ENCODE measurements around the gene APPL2.
"Not testable (repeated sequence)": the region's sequence is repeated elsewhere in the genome, so short reads cannot be mapped to it uniquely, and the experiment has no call there.

APPL2 gene

GRCh38 chr12:105194947-105195346 lies 41.0 kb downstream of the APPL2 start:
- no peak for DNase-seq (ENCODE audit: low spot score)

- peak; percentile 15 for DNase-seq (ENCODE audit: low spot score)
Observed at GRCh38 chr12:105192624-105193225, 43.2 kb downstream of the APPL2 start.

DNA sequence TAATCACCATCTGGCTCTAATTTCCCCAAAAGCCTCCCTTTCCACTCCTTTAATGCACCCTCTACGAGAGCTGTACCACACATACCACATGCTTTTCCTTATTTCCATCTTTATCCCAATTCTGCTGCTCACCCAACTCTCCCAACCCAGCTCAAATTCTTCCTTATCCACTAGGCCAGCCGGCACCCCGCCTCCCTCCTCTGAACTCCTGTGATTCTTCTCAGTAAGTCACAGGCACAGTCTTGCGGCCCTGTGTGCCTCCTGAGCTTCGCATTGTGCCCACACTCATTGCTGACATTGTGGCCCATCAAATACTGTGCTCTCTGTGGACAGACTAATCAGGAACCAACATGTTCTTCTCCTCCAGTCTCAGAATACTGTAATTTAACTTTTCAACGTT lies 45.4 kb downstream of the APPL2 start:
- no peak for DNase-seq (ENCODE audit: low spot score)

GRCh38 chr12:105189293-105189692 lies 46.7 kb downstream of the APPL2 start:
- DNase-seq (ENCODE audit: low spot score), result no peak

DNA sequence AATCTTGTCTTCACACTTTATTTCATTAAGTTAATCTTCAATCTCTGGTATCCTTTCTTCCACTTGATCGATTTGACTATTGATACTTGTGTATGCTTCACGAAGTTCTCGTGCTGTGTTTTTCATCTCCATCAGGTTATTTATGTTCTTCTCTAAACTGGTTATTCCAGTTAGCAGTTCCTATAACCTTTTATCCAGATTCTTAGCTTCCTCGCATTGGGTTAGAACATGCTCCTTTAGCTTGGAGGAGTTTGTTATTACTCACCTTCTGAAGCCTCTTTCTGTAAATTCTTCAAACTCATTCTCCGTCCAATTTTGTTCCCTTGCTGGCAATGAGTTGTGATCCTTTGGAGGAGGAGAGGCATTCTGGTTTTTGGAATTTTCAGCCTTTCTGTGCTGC lies 52.0 kb downstream of the APPL2 start:
- DNase-seq (ENCODE audit: low spot score), result not testable (repeated sequence)

- DNase-seq (ENCODE audit: low spot score), result not testable (repeated sequence)
Observed at GRCh38 chr12:105183406-105183805, 52.6 kb downstream of the APPL2 start.

GRCh38 chr12:105179114-105179513 lies 56.9 kb downstream of the APPL2 start:
- DNase-seq (ENCODE audit: low spot score), result not testable (repeated sequence)

DNA sequence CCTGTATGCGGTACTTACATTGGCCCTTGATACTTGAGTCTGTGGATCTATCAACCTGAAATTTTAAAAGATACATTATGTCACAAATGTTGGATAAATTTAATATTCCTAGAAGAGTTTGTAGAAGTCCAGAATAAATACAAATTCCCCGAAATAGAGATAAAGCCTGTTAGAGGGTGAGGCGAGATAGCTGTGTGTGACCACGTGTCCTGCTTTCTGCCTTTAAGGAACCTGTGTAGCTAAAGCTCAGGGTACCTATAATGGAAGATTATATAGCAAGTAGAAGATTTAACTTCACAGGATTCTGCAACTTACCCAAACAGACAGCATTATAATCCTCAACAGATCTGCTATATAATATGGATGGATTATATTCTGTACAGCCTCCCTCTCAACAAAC lies 58.8 kb downstream of the APPL2 start:
- DNase-seq (ENCODE audit: low spot score), result no peak

GRCh38 chr12:105175397-105175990 lies 60.5 kb downstream of the APPL2 start:
- DNase-seq (ENCODE audit: low spot score), result no peak

DNA sequence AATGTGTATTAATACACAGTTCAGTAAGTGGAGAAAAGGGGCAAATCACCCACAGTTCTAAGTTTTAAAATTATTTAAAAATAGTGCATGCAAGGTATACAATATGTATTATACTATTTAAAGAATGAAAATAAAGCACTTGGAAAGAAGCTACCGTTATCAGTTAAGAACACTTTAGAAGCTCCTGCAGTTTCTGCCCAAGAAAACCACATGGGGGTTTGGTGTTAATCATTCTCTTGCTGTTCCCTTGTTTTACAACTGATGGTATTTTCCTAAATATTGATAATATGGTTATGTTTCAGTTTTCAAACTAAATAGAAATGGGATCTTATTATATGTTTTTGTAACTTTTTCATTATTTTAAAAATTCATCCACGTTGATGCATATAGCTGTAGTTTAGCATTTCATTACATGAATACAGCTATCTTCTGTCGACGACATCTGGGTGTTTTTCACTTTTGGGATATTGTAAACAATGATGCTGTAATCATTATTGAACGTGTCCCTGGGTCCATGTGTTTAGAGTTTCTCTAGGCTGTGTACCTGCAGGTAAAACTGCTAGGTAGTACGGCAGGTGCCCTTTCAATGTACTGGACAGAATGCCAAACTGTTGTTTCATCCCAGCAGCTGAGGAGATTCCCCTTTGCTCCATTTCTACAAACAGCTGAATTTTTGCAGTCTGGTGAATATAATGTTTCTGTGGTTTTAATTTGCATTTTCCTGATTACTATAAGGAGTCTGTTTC lies 64.1 kb downstream of the APPL2 start:
- DNase-seq (ENCODE audit: low spot score), result no peak

DNA sequence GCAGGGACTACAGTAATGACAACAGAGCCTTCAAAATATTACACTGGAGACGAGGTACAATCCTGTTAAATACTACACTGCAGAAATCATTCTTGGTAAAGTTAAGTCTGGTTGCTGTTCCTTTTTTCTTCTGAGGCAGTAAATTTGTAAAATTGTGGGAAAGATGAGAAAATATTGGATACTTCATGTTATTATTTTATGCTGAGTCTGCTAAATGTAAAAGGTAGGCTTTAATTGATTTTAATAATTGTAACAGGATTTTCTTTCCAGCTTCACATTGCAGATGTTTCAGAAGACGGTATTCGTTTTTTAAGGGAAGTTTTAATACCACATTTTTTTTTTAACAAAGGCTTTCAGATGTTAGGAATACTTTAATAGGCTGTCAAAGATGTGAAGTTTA lies 65.8 kb downstream of the APPL2 start:
- no peak for DNase-seq (ENCODE audit: low spot score)

DNA sequence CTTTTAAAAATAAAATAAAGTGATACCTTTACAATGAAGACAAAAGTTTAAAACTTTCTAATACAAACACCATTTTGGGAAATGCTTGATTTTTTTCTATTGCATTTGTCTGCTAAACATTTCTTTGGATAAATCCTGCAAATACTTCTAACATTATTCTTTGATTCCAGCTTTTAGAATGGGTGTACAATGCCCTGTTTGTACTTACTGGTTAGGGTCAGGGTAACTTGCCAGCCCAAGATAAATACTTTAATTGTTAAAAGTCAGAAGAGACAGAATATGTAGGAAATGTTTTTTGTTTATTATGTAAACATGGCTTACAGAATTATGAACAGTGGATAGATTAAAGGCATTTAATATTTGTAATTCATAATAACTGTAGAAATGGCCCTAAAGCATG lies 68.0 kb downstream of the APPL2 start:
- no peak for DNase-seq (ENCODE audit: low spot score)

DNA sequence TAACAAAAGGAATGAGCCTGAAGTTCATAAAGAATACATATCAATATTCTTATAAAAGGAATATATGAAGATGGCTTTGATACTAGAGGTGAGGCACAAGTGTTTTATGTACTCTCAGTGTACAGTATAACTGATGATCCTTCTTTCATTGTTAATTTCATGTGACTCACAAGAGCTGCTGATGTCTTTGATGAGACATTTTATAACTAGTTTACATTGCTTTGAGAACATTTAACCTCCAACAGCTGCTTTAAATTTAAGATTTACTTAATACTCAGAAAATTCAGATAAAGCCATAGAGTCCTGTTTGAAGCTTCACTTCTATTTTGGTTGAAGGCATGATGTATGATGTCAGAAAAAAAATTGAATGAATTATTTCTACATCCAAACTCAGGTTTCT lies 68.6 kb downstream of the APPL2 start:
- DNase-seq (ENCODE audit: low spot score), result no peak

- DNase-seq (ENCODE audit: low spot score), result no peak
Observed at GRCh38 chr12:105166736-105167135, 69.2 kb downstream of the APPL2 start.

DNA sequence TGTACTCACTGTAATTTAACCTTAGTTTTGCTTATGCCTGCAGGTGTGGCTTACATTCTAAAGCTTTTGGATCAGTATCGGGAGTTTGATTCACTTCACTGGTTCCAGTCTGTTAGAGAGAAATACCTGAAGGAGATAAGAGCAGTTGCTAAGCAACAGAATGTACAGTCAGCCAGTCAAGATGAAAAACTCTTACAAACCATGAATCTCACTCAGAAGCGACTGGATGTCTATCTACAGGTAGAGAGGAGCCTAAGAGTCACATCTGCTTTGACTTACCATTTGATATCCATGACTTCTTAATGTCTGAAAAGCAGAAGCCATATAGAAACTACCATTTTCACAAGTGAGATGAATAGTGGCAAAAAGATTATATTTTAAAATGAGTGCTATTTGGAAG lies 71.9 kb downstream of the APPL2 start:
- DNase-seq (ENCODE audit: low spot score), result no peak

DNA sequence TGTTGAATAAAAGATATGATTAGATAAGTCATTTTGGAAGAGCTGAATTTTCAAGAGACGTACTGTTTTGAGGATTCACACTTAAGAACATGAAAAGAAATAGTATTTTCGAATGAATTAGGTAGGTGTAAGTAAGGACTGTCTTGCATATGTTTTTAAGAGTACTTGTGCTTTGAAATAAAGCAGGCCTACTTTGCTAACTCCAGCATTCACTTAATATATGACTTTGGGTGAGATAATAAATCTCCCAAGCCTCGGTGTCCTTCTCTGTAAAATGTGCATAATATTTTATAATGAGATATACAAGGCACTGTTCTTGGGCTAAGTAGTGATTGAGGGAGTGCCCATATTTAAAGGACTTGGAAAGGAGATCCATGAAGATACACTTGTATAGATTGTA lies 73.8 kb downstream of the APPL2 start:
- DNase-seq (ENCODE audit: low spot score), result no peak

DNA sequence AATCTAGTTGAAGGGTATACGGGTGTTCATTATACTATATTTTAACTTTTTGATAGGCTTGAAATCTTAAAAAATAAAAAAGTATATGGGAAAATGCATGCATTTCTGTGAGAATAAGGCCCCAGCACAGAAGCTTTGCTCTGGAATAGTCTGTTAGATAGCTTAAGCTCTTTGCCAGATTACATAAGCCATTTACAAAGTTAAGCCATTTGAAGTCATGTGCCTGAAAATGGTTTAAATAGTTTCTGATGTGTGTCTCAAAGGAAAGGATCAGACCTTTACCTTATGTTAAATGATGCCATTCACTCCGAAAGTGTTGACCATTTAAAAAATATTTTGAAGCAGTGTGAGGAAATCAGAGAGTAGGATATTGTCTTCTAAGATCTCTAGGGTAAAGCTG lies 77.1 kb downstream of the APPL2 start:
- no peak for DNase-seq (ENCODE audit: low spot score)

GRCh38 chr12:105157606-105158005 lies 78.4 kb downstream of the APPL2 start:
- DNase-seq (ENCODE audit: low spot score), result no peak

DNA sequence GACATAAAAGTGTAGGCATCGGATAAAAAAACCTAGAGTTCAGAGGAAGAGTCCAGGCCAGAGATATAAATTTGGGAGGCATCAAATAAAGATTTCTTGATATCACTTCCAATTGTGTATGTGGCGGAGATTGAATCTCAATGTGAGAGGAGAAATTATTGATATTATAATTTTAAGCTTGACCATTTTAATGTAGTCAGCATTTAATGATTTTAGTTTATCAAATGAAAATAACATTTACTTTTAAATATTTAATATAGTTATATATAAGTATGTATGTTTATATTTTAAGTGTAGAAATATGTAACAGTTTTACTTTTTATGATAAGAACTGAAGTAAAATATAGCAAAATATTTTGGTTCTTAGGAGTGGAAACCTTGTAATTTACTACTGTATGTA lies 79.7 kb downstream of the APPL2 start:
- no peak for DNase-seq (ENCODE audit: low spot score)

DNA sequence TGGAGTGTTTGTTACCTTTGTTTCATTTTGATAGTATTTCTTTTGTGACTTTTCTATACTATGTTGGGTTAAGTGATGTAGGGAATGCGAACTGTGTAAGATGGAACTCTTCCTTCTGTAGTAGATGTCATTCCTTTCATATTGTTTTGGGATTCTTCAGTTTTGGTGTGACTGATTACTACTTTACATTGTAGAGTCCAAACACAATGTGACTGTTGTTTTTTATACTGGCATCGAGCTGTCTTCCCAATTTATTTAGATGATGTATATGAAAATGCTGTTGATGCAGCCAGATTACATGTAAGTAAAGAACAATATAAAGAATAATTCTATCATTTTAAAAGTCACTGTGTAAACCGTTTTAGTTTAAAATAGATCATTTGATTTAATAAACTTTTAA lies 93.7 kb downstream of the APPL2 start:
- DNase-seq (ENCODE audit: low spot score), result no peak

DNA sequence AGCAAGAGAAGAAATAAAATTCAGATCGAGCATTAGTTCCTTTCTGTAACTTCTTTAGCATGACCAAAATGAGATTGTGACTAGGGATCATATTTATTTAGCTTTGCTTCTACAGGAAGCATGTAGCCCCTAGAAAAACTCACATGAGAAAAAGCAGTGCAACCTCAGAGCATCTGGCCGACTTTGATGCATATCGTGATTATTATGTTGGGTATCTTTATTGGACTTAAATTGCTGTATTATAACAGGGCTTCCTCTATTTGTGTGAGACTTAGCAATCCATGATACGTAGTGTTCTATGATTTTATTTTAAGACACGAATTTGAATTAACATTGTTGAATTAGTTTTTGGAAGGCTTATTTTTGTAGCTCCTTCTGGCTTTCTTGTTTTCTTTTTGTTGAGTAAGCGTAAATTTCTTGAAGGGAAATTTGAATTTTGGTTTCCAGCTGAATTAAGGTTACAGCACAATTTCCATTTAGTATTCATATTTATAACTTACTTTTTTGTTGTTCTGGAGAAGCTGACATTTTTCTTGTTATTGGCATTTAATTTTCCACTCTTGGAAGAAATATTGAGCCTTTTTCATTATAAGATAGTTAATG lies 94.6 kb downstream of the APPL2 start:
- DNase-seq (ENCODE audit: low spot score), result no peak

DNA sequence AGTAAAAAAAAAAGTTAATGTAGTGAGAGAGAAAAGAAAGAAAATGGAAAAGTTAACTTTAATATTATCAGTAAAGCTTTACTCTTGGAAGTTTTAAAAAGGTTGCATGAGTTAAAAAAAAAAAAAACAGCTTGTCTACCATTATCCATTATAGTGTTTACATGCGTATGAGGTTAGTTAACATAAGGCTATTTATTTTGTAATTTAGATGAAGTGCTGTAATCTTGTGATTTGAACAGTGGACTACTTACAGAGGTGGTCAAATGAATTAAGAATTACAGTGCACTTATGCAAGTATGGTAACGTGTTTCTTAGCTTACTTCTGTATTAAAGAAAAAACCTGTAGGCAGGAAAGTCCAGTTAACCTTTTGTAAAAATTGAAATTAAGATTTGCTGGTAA lies 97.7 kb downstream of the APPL2 start:
- no peak for DNase-seq (ENCODE audit: low spot score)

Measured in SK-N-DZ (cell line).